GM12892 (cell line): ENCODE measurements around the gene ATP6V0A1.

ENCODE experiments used
- POLR2A ChIP-seq: IDR thresholded peaks from 2 replicates; pipeline ENCODE4 v1.6.1; 2011; ENCODE audit warnings: low read depth, low read length, control low read depth
- POLR2AphosphoS5 ChIP-seq: IDR thresholded peaks from 2 replicates; pipeline ENCODE4 v1.6.1; 2011; ENCODE audit warnings: low read depth, low read length, control low read depth

DNA sequence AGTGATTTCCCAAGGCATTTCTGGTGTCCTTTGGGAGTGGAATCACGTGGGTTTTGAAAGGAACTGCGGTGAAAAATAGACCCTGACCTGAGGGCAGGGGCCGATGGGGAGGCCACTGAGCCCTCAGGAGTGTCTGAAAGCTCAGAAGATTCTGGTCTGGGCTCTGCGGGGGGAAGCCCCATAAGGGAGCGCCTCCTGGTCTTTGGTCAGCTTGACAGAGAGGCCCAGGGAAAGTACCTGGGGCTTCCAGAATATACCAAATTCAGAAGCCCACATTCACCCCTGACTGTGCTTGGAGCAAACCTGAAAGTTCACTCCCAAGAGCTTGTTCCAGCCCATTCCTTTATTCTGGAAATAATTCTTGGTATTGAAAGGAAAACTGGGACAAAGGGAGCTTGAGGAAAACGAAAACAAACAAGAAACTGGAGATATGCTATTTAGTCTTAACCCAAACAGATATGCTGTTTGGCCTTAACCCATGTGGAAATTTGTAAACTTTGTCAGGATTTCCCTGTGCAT is 54.1 kb downstream of the ATP6V0A1 start:
- no peak for TF ChIP-seq POLR2A
- no peak for TF ChIP-seq POLR2AphosphoS5
